Neural cell (in vitro differentiated cells): Measurements from ENCODE around the gene KLC4. TPM values are rescaled to one million over a fixed set of nuclear protein-coding genes. Genes with fewer than 3 reads are reported as not detected.

Experiments used
- H2AFZ ChIP-seq: fragments of 200-600, 300-800 bp; sonication (generic), shearing (Covaris generic); 2 replicates; pipeline ENCODE4 v1.6.0; 2014; ENCODE audit warnings: low read depth, mild to moderate bottlenecking, antibody characterized with exemption, low read length, moderate library complexity
- H3F3A ChIP-seq: fragments of 200-600 bp; shearing (Covaris generic); 2 replicates; pipeline ENCODE4 v1.6.1; 2016; ENCODE audit warnings: mild to moderate bottlenecking, moderate library complexity, mixed read lengths, antibody characterized with exemption, low read length; ENCODE audit not compliant: insufficient read depth, poor library complexity, severe bottlenecking
- H3K27ac ChIP-seq: fragments of 200-600, 300-800 bp; sonication (generic), shearing (Covaris generic); 2 replicates; pipeline ENCODE4 v1.5.1; 2014; ENCODE audit warnings: mild to moderate bottlenecking, low read length, moderate library complexity
- H3K27me3 ChIP-seq: fragments of 300-800, 200-600 bp; sonication (generic), shearing (Covaris generic); 2 replicates; pipeline ENCODE4 v1.6.0; 2014; ENCODE audit warnings: mild to moderate bottlenecking, low read depth, low read length, moderate library complexity; ENCODE audit not compliant: insufficient read depth
- H3K36me3 ChIP-seq: fragments of 300-800, 200-600 bp; sonication (generic), shearing (Covaris generic); 2 replicates; pipeline ENCODE4 v1.5.1; 2014; ENCODE audit warnings: mild to moderate bottlenecking, antibody characterized with exemption, low read length, moderate library complexity; ENCODE audit not compliant: insufficient read depth
- H3K4me2 ChIP-seq: fragments of 300-800, 200-600 bp; sonication (generic), shearing (Covaris generic); 2 replicates; pipeline ENCODE4 v1.6.0; 2014; ENCODE audit warnings: mild to moderate bottlenecking, low read length
- H3K4me3 ChIP-seq: fragments of 300-800, 200-600 bp; sonication (generic), shearing (Covaris generic); 2 replicates; pipeline ENCODE4 v1.5.1; 2014; ENCODE audit warnings: mild to moderate bottlenecking, low read length, moderate library complexity
- H3K79me2 ChIP-seq: fragments of 200-600 bp; shearing (Covaris generic); replicated peaks from 2 replicates; pipeline ENCODE4 v1.6.0; 2014; ENCODE audit warnings: mild to moderate bottlenecking, low read length, moderate library complexity; ENCODE audit not compliant: insufficient read depth
- H3K9ac ChIP-seq: fragments of 300-800, 200-600 bp; sonication (generic), shearing (Covaris generic); 2 replicates; pipeline ENCODE4 v1.6.1; 2016; ENCODE audit warnings: mild to moderate bottlenecking, low read length, mixed read lengths
- H3K9me2 ChIP-seq: fragments of 200-600 bp; shearing (Covaris generic); 2 replicates; pipeline ENCODE4 v1.6.1; 2016; ENCODE audit warnings: mild to moderate bottlenecking, low read length, mixed read lengths; ENCODE audit not compliant: insufficient read depth
- H3K9me3 ChIP-seq: fragments of 200-600, 300-800 bp; sonication (generic), shearing (Covaris generic); 2 replicates; pipeline ENCODE4 v1.6.1; 2016; ENCODE audit warnings: mild to moderate bottlenecking, mixed run types, low read length, moderate library complexity, mixed read lengths
- H4K20me1 ChIP-seq: fragments of 200-600 bp; shearing (Covaris generic); 2 replicates; pipeline ENCODE4 v1.6.1; 2016; ENCODE audit warnings: mild to moderate bottlenecking, mixed run types; ENCODE audit not compliant: insufficient read depth
- CTCF ChIP-seq: fragments of 450-650 bp; IDR thresholded peaks from 2 replicates; pipeline ENCODE4 v1.5.1; 2014; ENCODE audit warnings: antibody characterized with exemption, mild to moderate bottlenecking, moderate library complexity; ENCODE audit not compliant: poor library complexity, severe bottlenecking
- EP300 ChIP-seq: fragments of 450-650 bp; conservative IDR thresholded peaks from 2 replicates; pipeline ENCODE4 v1.6.1; 2014; ENCODE audit warnings: antibody characterized with exemption, mild to moderate bottlenecking, moderate library complexity; ENCODE audit not compliant: poor library complexity, severe bottlenecking
- EZH2 ChIP-seq: fragments of 200-600, 300-800 bp; shearing (Covaris generic), sonication (generic); IDR thresholded peaks from 2 replicates; pipeline ENCODE4 v1.6.1; 2014; ENCODE audit warnings: antibody characterized with exemption, low read length, borderline replicate concordance, mild to moderate bottlenecking; ENCODE audit not compliant: insufficient read depth, poor library complexity, severe bottlenecking
- MXI1 ChIP-seq: fragments of 450-650 bp; conservative IDR thresholded peaks from 2 replicates; pipeline ENCODE4 v1.6.1; 2014; ENCODE audit warnings: antibody characterized with exemption, mild to moderate bottlenecking; ENCODE audit not compliant: poor library complexity, severe bottlenecking
- POLR2AphosphoS5 ChIP-seq: IDR thresholded peaks from 2 replicates; pipeline ENCODE4 v1.6.1; 2012
- RAD21 ChIP-seq: fragments of 450-650 bp; conservative IDR thresholded peaks from 2 replicates; pipeline ENCODE4 v1.6.1; 2014; ENCODE audit warnings: antibody characterized with exemption, mild to moderate bottlenecking, moderate library complexity
- REST ChIP-seq: IDR thresholded peaks from 2 replicates; pipeline ENCODE4 v1.6.1; 2012; ENCODE audit warnings: borderline replicate concordance
- SMC3 ChIP-seq: fragments of 450-650 bp; conservative IDR thresholded peaks from 2 replicates; pipeline ENCODE4 v1.6.1; 2014; ENCODE audit warnings: antibody characterized with exemption, mild to moderate bottlenecking, moderate library complexity; ENCODE audit not compliant: poor library complexity
- TAF1 ChIP-seq: IDR thresholded peaks from 2 replicates; pipeline ENCODE4 v1.6.1; 2012; ENCODE audit warnings: low read depth
- polyA plus RNA-seq: library from polyadenylated mRNA; depleted of rRNA; stranded (reverse); fragments of >200 nt; gene quantifications from 2 replicates; pipeline ENCODE4 v1.2.3, GENCODE V29; 2014

Gene KLC4
- polyA plus RNA-seq, 1 donor from 2014 or later: 75.3 TPM

GRCh38 chr6:43103253-43103876 is 43.9 kb downstream of the KLC4 start:
- Histone ChIP-seq H3K4me3 (no peak overlapping the region), H3K9me3 (no peaks in the 10 kb centered on the region), H4K20me1 (no peaks in the 10 kb centered on the region), H2AFZ (no peak overlapping the region), H3K36me3 (no peaks in the 10 kb centered on the region), H3K79me2 (peaks cover 5% of the 10 kb centered on the region), H3K9ac (no peak overlapping the region), H3K4me2 (no peak overlapping the region), H3K9me2 (no peaks in the 10 kb centered on the region), H3F3A (no peaks in the 10 kb centered on the region), H3K27ac (no peak overlapping the region), H3K27me3 (no peaks in the 10 kb centered on the region)
- TF ChIP-seq REST (no peak), POLR2AphosphoS5 (no peak), MXI1 (no peak), EZH2 (no peak), SMC3 (no peak), RAD21 (no peak), TAF1 (no peak), CTCF (no peak), EP300 (no peak)

GRCh38 chr6:43105538-43106222 is 46.2 kb downstream of the KLC4 start:
- Histone ChIP-seq H3K9me2 (no peaks in the 10 kb centered on the region), H3K36me3 (no peaks in the 10 kb centered on the region), H3K9ac (no peak overlapping the region), H3K27me3 (no peaks in the 10 kb centered on the region), H3K27ac (no peak overlapping the region), H3K9me3 (no peaks in the 10 kb centered on the region), H3F3A (no peaks in the 10 kb centered on the region), H2AFZ (no peak overlapping the region), H4K20me1 (no peaks in the 10 kb centered on the region), H3K4me2 (no peak overlapping the region), H3K79me2 (peaks cover 2% of the 10 kb centered on the region), H3K4me3 (no peak overlapping the region)
- TF ChIP-seq CTCF: no peak
- TF ChIP-seq MXI1: no peak
- no peak for TF ChIP-seq EZH2
- no peak for TF ChIP-seq SMC3
- no peak for TF ChIP-seq POLR2AphosphoS5
- TF ChIP-seq EP300: no peak
